NCI-H1417 (cell line): ENCODE measurements around the gene PFN4.
"Not testable (repeated sequence)": the region's sequence is repeated elsewhere in the genome, so short reads cannot be mapped to it uniquely, and the experiment has no call there.

ENCODE experiments used
- DNase-seq, 3 experiments: peaks; one replicate each; lab custom pipeline; 2025; lab: John Stamatoyannopoulos, UW

Gene PFN4

DNA sequence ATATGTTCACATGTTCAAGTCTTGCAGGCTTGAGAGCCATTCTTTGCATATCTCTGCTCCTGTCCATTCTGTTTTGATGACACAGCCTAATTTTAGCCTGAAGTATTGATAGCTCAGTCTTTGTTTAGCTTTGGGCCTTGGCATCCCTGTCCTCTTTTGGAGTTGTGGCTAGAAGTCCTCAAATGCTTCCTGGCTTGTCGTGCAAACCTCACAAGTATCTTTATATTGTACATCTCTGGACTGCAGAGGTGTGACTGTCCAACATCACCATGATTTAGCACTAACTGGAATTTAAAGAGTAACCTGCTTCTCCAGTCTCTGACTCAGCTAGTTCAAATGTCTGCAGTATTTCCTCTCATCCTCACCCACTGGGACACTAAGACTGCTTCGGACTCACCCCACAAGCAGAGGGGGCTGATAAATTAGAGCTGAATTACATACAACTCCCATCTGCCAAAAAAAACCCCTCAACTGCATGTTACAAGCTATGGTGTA lies 11.7 kb downstream of the PFN4 start:
- DNase-seq, result no peak

DNA sequence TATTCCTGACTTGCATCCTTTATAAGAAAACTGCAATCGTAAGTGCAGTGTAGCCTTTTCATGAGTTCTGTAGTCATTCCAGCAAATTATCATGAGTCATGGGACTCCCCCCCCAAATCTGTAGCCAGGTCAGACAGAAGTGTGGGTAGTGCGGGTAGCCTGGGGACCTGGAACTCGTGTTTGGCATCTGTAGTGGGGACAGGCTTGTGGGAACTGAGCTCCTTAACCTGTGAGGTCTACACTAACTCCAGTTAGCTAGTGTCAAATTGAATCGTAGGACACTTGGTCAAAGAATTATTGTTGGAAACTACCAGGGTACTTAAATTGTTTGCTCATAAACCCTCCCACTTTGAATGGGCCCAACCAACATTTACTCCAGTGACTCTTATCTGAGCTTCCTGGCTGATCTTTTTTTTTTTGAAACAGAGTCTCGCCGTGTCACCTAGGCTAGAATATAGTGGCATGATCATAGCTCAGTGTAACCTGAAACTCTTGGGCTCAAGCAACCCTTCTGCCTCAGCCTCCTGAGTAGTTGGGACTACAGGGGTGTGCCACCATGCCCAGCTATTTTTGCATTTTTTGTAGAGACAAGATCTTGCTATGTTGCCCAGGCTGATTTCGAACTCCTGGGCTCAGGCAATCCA lies 12.4 kb downstream of the PFN4 start:
- no peak for DNase-seq

DNA sequence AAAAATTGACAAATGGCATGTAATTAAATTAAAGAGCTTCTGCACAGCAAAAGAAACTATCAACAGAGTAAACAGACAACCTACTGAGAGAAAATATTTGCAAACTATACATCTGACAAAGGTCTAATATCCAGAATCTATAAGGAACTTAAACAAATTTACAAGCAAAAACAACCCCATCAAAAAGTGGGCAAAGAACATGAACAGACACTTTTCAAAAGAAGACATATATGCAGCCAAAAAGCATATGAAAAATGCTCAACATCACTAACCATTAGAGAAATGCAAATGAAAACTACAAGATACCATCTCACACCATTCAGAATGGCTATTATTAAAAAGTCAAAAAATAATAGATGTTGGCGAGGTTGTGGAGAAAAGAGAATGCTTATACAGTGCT lies 13.7 kb downstream of the PFN4 start:
- DNase-seq, result not testable (repeated sequence)

DNA sequence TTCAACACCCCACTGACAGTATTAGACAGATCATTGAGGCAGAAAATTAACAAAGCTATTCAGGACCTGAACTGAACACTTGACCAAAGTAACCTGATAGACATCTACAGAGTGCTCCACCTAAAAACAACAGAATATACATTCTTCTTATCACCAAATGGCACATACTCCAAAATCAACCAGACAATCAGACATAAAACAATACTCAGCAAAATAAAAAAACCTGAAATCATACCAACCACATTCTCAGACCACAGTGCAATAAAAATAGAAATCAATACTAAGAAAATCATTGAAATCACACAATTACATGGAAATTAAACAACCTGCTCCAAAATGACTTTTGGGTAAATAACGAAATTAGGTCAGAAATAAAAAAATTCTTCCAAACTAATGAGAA lies 15.8 kb downstream of the PFN4 start:
- no peak for DNase-seq

DNA sequence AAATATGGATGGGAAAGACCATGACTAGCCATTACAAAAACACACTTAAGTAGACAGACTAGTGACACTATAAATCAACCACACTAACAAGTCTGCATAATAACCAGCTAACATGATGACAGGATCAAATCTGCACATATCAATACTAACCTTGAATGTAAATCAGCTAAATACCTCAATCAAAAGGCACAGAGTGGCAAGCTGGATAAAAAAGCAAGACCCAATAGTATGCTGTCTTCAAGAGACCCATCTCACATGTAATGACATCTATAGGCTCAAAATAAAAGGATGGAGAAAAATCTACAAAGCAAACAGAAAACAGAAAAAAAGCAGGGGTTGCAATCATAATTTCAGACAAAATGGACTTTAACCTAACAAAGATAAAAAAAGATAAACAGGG lies 16.3 kb downstream of the PFN4 start:
- DNase-seq, result no peak

DNA sequence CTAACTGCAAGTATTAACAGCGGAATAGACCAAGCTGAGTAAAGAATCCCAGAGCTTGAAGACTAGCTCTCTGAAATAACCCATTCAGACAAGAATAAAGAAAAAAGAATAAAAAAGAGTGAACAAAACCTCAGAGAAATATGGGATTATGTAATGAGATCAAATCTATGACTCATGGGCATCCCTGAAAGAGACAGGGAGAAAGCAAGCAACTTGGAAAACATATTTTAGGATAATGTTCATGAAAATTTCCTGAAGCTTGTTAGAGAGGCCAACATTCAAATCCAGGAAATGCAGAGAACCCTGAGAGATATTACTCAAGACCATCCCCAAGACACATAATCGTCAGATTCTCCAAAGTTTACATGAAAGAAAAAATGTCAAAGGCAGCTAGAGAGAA lies 17.3 kb downstream of the PFN4 start:
- DNase-seq, result no peak

DNA sequence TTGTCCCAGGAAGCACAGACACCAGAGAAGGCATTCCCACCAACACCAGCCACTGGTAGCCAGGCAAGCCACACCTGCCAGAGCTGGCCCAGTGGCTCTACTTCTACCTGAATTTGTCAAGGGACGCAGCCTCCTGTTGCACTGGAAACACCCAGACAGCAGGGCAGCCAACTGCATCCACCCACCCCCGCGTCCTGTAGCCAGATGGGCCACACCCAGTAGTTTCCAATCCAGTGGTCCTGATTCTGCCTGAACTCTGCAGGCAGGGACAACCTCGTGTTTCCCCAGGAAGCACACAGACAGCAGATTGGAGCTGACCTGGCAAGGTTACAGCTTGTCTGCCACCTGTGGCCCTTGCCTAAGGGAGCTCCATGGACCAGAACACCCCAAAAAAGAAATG lies 18.2 kb downstream of the PFN4 start:
- no peak for DNase-seq

DNA sequence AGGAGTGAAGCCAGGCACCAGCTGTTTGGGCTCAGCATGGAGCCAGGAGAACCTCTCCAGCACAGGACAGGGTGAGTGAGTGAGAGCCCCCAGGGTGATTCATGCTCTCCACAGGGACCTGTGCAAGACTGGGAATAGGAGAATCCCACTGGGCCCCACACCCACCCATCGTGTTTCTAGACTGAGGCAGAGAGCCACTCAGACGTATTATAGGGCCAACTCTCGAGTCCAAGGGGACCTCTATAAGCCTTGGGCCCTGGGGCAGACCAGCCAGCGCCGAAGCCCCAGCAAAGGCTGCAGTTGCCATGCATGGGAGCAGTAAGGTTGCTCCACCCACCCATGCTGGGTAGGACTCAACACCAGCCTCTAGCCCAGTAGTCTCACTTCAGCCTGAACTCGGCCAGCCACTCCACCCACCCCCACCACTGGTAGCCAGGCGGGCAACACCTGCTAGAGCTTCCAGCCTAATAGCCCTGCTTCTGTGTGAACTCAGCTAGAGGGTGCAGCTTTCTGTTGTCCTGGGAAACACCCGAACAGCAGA lies 19.0 kb downstream of the PFN4 start:
- DNase-seq, result no peak

DNA sequence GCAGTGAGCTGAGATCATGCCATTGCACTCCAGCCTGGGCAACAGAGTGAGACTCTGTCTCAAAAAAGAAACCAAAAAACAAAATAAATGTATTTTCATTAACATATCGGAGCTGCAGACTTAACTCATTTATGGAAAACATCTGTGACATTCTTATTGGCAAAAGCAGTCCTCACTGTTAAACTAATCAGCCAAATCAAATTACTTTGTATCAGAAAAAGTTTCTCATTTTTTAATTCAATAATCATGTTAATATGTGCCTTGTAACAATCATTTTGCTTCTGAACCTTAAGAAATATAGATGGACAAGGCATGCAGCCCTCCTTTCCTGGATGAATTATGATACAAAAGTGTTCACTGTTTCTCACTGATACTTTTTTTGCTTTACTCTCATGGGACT lies 20.5 kb downstream of the PFN4 start:
- DNase-seq, result no peak

DNA sequence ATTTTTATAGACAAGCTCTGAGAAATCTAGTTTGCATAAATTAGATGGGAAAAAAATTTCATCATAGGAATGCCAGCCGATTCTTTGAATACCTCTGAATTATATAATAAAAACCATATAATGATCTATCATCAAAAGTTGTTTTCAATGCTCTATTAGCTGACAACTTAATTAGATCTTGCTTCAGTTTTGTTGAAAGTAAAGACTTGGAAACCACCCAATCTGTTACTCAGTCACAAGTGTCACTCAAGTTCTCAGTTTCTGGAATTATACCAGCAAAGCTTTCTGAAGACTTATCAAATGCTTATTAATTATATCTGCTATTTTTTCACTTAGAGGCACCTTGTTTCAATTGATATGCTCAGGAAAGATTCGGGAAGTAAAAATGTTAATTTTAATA lies 21.1 kb downstream of the PFN4 start:
- DNase-seq, result no peak

DNA sequence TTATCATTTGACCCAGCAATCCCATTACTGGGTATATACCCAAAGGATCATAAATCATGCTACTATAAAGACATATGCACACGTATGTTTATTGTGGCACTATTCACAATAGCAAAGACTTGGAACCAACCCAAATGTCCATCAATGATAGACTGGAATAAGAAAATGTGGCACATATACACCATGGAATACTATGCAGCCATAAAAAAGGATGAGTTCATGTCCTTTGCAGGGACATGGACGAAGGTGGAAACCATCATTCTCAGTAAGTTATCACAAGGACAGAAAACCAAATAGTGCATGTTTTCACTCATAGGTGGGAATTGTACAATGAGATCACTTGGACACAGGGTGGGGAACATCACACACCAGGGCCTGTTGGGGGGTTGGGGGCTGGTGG lies 22.4 kb downstream of the PFN4 start:
- DNase-seq, result not testable (repeated sequence)

DNA sequence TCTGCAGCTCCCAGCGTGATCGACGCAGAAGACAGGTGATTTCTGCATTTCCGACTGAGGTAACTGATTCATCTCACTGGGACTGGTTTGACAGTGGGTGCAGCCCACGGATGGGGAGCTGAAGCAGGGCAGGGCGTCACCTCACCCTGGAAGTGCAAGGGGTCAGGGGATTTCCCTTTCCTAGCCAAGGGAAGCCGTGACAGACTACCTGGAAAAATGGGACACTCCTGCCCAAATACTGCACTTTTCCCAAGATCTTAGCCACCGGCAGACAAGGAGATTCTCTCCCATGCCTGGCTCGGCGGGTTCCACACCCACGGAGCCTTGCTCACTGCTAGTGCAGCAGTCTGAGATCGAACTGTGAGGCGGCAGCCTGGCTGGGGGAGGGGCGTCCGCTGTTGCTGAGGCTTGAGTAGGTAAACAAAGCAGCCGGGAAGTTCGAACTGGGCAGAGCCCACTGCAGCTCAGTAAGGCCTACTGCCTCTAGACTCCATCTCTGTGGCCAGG lies 27.9 kb downstream of the PFN4 start:
- not testable (repeated sequence) for DNase-seq

DNA sequence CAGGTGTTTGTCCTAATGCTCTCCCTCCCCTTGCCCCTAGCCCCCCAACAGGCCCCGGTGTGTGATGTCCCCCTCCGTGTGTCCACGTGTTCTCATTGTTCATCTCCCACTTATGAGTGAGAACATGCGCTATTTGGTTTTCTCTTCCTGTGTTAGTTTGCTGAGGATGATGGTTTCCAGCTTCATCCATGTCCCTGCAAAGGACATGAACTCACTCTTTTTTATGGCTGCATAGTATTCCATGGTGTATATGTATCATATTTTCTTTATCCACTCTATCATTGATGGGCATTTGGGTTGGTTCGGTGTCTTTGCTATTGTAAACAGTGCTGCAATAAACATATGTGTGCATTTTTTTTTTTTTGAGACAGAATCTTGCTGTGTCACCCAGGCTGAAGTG lies 29.9 kb downstream of the PFN4 start:
- not testable (repeated sequence) for DNase-seq

DNA sequence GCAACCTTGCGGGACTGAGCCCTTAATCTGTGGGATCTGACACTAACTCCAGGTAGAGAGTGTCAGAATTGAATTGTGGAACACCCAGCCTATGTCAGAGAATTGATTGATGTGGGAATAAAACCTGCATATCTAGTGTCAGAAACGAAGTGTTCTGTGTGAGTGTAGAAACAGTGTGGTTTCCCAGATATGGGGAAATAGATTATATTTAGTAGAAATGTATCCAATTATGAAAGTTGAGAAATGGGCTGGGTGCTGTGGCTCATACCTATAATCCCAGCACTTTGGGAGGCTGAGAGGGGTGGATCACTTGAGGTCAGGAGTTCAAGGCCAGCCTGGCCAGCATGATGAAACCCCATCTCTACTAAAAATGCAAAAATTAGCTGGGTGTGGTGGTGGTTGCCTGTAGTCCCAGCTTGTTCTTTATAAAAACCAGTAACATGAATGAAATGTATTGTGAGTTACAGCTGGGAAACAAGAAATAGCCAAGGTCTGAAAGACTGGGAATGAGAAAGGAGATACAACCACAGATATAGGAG lies 34.2 kb downstream of the PFN4 start:
- no peak for DNase-seq

DNA sequence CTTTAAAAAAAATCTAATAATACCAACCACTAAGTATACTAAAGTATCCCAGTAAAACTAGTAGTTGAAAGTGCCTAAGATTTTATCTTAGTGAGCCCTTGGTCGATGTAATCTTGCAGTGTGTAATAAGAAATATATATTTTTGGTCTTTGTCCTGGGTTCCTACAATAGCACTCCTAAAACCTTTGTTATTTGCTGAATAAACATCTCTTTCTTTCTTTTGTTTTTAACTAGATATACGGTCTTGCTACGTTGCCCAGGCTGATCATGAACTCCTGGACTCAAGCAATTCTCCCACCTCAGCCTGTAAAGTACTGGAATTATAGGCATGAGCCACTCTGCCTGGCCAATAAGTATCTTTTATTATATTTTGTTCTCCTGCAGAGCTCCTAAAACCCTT lies 36.1 kb downstream of the PFN4 start:
- DNase-seq, result no peak

DNA sequence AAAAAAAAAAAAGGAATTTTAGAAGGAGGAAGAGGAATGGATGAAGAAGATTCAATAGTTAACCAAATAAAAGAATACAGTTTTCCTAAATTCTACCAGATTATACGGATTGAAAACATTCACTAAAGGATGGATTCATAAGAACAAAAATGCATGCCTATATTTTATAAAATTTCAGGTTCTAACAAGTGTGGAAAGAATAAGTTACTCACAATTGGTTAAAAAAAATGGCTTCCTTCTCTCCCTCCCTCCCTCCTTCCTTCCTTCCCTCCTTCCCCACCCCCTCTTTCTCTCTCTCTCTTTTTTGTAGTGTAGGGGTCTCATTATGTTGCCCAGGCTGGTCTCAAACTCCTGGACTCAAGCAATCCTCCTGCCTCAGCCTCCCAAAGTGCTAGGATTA lies 36.9 kb downstream of the PFN4 start:
- no peak for DNase-seq

DNA sequence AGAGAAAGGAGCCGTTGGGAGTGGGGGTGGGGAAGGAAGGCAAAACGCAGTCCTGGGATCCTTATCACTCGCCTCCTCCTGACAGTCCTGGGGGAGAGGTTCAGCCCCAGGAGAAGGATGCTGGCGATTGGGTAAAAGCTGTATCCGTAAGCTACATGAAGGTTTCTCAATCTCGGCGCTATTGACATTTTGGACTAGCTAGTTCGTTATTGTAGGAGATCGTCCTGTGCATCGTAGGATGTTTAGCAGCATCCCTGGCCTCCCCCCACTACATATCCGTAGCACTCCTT lies 38.0 kb downstream of the PFN4 start:
- DNase-seq, result no peak

DNA sequence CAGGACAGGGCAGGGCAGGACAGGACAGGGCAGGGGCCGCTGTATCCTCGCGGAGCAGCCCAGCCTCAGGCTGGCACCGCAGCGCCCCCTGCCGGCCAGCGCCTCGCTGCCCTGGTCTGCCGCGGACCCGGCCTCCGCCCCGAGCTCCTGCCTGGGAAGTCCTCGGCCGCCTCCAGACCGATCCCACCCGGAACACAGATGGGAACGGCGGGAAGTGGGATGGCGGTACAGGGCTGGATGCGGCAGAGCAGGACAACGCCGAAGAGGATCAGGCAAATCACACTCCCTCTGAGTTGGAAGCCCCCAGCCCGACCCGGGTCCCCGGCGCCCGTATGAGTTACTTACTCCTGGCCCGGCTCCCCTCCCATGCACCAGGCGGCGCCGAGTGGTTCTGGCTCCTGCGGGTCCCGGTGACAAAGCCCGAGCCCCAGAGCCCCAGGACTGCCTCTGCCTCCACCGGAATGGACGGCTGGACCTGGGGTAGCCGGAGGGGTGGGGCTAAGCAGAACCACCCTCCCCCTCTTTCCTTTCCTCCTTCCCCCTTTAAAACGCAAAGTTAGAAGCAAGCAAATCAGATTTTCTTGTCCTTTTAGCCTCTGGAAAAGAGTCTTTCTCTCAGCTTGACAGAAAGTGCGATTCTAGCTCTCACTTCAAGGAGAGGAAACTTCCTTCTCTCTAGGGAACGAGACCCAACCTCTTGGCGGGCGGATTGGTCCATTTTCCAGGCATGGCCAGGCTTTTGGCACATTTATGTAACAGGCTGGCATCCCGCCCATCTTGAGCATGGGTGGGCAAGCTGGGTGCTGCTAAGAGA lies 38.5 kb downstream of the PFN4 start, which contains the start of gene TP53I3:
Gene TP53I3 (minus strand): TSS at position 449 of the 814 bp plus-strand sequence. CDS start 508 bp downstream, outside the sequence.
- DNase-seq, result peak; percentile 88 to 91 (median 91)

DNA sequence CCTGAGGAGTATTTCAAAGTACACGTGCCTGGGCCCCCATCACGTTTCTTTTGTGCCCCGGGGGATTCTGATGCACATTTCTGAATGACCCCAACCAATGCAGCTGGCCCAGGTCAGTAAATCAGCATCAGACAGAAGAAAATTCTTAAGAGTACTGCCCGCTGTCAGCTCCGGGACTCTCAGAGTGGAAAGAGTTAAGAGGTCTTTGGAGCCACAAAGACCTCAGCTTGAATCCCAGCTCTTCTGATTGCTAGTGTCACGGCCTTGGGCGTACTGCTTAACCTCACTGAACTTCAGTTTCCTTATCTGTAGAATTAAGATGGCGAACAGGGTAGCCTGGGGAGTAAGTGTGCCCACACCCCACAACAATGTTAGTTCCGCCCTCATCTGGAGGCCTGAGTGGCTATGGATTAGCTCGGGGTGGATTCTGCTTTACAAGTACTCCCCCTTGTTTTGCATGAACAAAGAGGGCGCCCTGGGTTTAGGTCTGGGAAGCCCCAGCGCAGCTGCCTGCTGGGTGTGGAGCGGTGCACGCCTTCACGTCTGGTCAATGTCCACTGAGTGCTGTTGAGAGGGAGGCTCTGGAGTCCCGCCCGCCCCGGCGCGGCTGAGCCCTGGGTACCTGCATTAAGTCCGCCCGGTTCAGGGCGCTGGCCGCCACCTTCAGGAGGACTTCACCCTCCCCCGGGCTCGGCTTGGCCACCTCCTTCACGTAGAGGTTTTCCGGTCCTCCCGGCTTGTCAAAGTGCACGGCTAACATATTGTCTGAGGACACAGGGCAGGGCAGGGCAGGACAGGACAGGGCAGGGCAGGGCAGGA lies 39.4 kb downstream of the PFN4 start:
- peak; percentile 62 to 91 (median 90) for DNase-seq

DNA sequence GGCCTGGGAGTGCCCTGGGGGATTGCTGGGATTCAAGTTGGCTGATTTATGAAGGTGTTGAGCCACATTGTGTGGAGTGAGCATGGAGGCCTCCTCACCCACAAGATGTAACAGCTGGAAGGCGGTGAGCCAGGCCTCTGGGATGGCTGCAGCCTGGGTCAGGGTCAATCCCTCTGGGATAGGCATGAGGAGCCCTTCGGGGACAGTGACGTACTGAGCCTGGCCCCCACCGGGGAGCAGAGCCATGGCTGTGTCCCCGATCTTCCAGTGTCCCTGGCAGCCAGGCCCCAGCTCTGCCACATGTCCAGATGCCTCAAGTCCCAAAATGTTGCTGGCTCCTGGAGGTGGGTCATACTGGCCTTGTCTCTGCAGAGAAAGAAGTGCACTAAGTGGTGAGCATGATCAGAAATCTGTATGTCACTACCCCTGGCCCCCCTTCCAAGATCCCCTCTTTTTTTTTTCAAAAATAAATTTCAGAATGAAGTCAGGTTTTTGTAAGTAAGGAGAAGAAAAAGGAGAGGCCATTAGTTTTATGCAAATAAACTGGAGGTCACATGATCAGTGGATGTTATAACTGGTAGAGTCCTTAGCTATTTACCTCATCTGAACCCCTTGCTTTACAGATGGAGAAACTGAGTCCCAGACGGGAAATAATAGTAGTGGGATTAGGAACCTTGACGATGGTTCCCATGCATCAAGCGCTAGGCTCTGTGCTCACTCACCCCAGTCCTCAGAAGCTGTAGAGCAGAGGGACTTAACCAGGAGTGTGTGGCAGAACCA lies 40.2 kb downstream of the PFN4 start:
- no peak for DNase-seq

DNA sequence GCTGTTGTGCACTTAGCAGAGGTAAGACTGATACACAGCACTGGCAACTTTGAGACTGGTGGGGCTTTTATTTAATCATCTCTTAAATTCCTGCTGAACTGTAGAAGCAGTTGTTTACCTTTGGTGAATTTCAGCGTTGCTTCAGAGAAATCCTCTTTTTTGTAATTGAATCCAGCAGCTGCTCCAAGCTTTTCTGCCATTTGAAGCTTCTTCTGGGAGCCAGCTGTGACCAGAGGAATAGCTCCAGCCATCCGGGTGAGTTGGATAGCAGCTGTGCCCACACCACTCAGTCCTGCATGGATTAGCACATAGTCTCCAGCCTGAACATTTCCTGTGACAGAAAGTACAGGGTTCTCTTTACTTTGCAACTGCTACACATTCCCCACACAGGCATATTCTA lies 42.4 kb downstream of the PFN4 start:
- DNase-seq, result peak in 1 of 3 experiments; percentile 68
